Right renal pelvis (tissue), 4 donors: ENCODE data around the gene EVC. TPM values are rescaled to one million over a fixed set of nuclear protein-coding genes. Genes with fewer than 3 reads are reported as not detected.

Experiments
- DNase-seq, 4 donors: peaks; one replicate each; pipeline ENCODE4 v3.0.0-alpha.2; 2013; ENCODE audit warnings: low read depth in 4 of 4, low spot score in 3 of 4, missing footprints in 1 of 4
- polyA plus RNA-seq, 4 donors: library from polyadenylated mRNA; unstranded; fragments of 120-200 nt; gene quantifications; one replicate each; pipeline ENCODE4 v1.2.1, GENCODE V29; 2013; ENCODE audit not compliant: insufficient read length in 4 of 4

The EVC gene
- polyA plus RNA-seq: 10 to 100 TPM; 38.3 to 49.2 (median 41.4) TPM

DNA sequence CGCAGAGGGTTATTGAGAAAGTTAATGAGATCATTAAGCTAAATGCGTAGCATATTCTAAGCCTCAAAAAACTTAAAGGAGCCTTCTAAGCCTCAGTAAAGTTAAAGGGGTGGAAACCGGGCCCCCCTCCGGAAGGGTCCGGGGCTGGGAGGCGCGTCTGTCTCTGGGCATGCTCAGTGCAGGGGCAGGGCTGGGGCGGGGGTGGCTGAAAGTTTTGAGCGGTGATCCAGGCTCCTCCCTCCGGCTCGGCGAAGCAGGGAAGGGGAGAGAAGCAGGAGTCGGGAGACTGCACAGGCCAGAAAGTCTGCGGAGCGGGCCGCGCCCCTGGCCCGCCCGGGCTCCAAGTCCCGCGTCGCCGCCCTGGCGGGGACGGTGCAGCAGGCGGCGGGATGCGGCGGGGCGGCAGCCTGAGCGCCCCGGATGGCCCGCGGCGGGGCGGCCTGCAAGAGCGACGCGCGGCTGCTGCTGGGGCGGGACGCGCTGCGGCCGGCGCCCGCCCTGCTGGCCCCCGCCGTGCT lies at the start of gene EVC:
Gene EVC, plus strand, starts transcription at position 241 of the 518 bp plus-strand sequence. Its CDS starts 180 bp downstream, at position 421.
- peak in 3 of 4 donors; percentile 50 to 81 (median 74) for DNase-seq

DNA sequence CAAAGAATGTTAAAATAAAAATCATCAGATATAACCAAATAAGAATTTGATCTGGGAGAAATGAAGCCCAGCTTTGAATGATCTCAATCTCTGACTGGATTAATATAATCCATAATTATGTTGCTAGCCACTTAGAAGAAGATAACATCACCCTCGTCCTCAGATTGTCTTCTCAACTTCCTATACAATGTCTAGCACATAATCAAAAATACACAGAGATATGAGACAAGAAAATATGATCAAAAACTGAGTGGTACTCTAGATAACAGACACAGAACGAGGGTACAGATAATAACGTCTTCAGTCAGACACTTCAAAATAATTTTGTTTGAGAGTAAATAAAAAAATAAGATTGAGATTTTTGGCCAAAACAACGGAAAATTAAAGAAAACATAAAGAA lies 49.8 kb upstream of the EVC start:
- DNase-seq: no peak

GRCh38 chr4:5662555-5662954 lies 48.4 kb upstream of the EVC start:
- DNase-seq: no peak

- DNase-seq: no peak
Measured at GRCh38 chr4:5664778-5665177, 46.2 kb upstream of the EVC start.

GRCh38 chr4:5666741-5667140 lies 44.3 kb upstream of the EVC start:
- no peak for DNase-seq

DNA sequence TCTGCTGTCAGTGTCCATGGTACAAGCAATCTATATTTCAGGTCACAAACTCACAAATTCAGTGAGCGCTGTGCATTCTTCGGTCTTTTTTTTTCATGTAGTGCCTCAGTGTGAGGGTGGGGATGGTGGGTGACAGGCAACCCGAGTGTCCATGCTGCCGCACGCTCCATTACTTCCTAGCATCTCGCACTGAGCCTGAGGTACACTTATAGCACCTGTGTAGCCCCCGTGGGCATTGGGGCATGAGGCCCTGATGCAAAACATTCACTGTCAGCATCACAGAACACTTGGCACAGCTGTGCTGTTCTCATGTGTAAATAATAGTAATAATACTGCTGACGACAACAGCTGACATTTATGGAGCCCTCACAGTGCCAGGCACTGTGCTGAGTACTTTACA lies 34.2 kb upstream of the EVC start:
- DNase-seq: no peak

DNA sequence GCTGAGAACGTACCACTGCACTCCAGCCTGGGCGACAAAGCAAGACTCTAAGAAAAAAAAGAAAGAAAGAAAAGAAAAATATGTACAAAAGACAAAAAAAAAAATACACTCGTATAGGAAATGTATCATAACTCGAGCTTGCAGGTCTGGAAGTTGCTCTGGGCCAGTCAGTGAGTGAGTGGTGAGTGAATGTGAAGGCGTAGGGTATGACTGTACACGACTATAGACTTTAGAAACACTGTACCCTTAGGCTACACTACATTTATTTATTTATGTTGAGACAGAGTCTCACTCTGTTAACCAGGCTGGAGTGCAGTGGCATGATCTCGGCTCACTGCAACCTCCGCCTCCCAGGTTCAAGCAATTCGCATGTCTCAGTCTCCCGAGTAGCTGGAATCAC lies 32.0 kb upstream of the EVC start:
- no peak for DNase-seq

DNA sequence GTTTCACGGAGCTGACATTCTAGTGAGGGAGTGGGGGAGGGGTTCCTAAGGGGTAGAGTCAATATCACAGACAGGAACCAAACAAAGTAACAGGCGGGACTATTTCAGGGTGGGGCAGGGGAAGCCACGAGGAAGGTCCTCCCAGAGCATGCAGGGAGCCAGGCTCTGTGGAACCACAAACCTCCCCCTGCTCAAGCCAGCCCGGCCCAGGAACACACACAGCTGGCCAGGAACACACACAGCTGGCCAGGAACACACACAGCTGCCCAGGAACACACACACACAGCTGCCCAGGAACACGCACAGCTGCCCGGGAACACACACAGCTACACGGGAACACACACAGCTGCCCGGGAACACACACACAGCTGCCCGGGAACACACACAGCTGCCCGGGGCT lies 27.4 kb upstream of the EVC start:
- no peak for DNase-seq

GRCh38 chr4:5685296-5685695 lies 25.7 kb upstream of the EVC start:
- no peak for DNase-seq

GRCh38 chr4:5686338-5686737 lies 24.7 kb upstream of the EVC start:
- DNase-seq: no peak

DNA sequence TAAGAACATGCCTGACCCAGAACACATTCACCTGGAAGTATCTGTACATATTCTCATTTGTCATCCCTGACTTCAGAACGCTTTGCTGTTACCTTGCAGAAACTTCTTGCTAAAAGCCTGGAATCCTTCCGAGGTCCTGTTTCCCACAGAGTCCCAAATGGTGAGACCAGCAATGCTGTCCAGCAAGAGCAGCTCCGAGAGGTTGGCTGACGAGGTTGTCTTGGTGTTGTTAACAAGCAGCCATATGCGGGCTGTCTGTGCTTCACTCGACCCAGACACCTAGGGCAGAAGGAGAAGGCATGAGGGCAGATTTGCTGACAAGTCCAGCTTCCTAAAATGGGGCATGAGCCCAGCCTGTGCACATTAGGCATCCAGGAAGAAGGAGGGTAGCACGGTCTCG lies 21.9 kb upstream of the EVC start:
- DNase-seq: no peak

DNA sequence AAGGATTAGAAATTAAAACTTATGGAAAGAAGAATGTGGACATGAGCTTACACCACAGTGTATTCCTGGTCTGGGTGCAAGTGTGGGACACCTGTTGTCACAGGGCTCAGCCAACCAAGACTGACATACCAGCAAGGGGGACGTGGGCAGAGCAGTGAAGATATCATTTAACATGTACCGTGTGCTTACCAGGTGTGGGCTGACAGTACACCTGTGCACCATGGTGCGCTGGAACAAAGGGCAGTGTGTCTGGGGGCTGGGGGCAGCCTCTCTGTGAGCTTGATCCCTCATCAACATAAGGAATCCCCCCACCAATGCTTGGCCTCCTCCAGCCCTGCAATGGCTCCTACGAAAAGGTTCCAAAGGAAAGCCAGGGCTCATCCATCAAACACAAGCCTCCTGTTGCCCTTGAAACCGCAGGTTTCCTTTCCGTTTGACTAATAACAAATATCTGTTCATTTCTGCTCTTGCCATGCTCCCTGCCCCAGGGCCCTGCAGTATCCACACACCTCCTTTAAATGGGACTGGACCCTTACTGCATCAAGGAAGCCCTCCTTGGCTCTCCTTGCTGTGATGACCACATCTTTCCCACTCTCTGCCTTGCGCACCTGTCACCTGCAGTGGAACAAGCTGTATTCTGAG lies 19.4 kb upstream of the EVC start:
- no peak for DNase-seq

DNA sequence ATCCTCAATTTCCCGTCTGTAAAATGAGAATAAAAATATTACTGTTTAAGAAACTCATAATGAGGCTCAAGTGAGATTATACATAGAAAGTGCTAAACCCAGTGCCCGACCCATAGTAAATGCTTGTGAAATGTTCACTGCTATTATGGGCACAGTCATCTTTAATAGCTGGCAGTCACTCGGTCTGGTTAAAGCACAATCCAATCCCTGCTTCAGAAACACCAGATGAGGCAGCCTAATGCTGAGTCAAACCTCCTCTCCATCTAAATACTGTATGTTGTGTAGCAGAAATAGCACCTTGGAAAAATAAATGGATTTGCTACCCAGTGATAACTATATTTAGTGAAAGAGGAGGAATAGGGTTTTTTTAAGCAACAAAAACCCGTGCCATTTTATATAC lies 17.1 kb upstream of the EVC start:
- DNase-seq: no peak

DNA sequence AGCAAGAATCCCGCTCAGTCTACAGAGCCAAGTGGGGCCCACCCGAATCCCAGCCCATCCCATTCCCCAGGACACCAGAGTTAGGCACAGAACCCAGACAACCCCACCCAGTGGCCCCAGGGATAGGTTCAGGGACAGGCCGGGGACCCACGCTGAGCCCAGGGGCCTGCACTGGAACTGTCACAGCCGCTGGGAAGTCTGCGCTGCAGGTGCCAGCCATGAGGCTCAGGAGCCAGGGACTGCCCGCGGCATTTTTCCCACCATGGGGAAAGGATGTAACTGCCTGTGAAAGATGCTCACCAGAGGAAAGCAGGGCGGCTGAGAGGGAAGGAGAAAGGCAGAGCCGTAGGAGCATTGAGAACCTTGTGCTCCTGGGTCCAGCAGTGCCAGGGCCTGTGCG lies 14.7 kb upstream of the EVC start:
- no peak for DNase-seq

DNA sequence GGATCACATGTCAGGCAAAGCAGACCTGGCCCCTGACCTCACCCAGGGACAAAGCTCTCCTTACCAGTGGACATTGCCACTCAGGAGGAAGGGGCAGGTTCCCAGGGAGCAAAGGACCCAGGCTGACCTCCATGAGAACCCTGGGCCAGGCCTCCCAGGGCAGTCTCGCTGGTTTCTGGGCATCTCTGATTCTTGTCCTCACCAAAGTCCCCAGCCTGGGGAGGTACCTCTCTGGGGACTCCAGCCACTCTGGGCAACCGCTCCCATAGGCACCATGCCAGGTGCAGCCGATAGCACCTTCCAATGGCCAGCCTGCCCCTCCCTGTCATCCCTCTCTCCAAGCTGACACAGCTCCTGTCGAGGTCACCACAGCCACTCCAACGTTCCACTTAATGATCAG lies 10.5 kb upstream of the EVC start:
- no peak for DNase-seq

GRCh38 chr4:5701971-5702370 lies 9.0 kb upstream of the EVC start:
- DNase-seq: no peak

- no peak for DNase-seq
Measured at GRCh38 chr4:5703831-5704230, 7.2 kb upstream of the EVC start.

DNA sequence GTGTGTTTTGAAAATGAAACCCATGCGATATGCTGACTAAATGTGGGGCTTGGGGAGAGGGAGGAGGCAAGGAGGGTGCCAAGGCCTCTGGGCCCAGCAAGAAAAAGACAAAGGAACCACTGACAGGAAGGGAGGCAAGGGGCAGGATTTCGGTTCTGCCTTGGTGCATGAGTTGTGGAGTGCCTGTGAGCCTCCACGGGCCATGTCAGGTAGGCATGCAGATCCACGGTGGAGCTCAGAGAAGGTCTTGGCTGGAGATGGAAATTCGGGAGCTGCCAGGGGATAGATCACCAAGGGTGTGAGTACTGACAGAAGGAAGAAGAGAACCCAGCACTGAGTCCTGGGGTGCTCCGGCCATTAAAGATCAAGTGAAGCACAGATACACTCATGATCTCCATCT lies 6.7 kb upstream of the EVC start:
- DNase-seq: no peak

- no peak for DNase-seq
Measured at GRCh38 chr4:5705647-5706320, 5.2 kb upstream of the EVC start.

GRCh38 chr4:5706486-5707290 lies 4.3 kb upstream of the EVC start:
- no peak for DNase-seq

DNA sequence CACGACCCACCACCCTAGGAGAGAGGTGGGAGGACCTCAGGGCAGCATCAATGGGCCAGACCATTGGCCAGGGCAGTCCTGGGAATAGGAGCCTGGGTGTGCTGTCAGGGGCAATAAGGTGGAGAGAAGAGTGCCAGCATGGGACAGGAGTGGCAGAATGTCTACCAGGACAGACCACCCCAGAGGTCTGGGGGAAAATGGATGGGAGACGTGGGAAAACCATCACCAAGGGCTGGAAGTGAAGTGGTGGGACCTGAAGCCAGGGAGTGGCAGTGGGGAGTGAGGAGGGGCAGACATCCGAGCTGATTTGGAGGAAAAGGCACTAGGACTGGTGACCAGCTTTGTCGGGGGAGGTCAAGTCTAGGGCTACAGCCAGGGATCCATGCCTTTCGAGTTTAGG lies 3.6 kb upstream of the EVC start:
- no peak for DNase-seq
